Liver (tissue), 9 donors: Measurements from ENCODE around the gene ZKSCAN5. TPM values are rescaled to one million over a fixed set of nuclear protein-coding genes. Genes with fewer than 3 reads are reported as not detected.
"Not testable (repeated sequence)": the region's sequence is repeated elsewhere in the genome, so short reads cannot be mapped to it uniquely, and the experiment has no call there.

Experiments
- DNase-seq: peaks from one replicate; pipeline ENCODE4 v3.0.0-alpha.2; 2017; ENCODE audit warnings: low spot score
- H3K27ac ChIP-seq, 2 donors: one replicate each; pipeline ENCODE4 v1.7.0; 2013; ENCODE audit warnings: inconsistent platforms in 2 of 2, low read length in 2 of 2, control low read depth in 1 of 2, low read depth in 1 of 2, mild to moderate bottlenecking in 1 of 2
- H3K27me3 ChIP-seq, 4 donors: one replicate each; pipeline versions ENCODE4 v1.6.1 to v1.7.0; 2013; ENCODE audit warnings: low read length in 3 of 4, inconsistent platforms in 1 of 4, mild to moderate bottlenecking in 1 of 4, moderate library complexity in 1 of 4; ENCODE audit not compliant: control insufficient read depth in 4 of 4, insufficient read depth in 4 of 4
- H3K36me3 ChIP-seq, 4 donors: one replicate each; pipeline versions ENCODE4 v1.6.1 to v1.7.0; 2013; ENCODE audit warnings: low read length in 3 of 4, mild to moderate bottlenecking in 3 of 4, low read depth in 1 of 4, moderate library complexity in 1 of 4; ENCODE audit not compliant: control insufficient read depth in 4 of 4, insufficient read depth in 3 of 4
- H3K4me1 ChIP-seq, 4 donors: one replicate each; pipeline versions ENCODE4 v1.6.1 to v1.7.0; 2013; ENCODE audit warnings: low read length in 3 of 4, mild to moderate bottlenecking in 3 of 4, moderate library complexity in 1 of 4; ENCODE audit not compliant: control insufficient read depth in 4 of 4, insufficient read depth in 4 of 4
- H3K4me3 ChIP-seq, 3 donors: one replicate each; pipeline versions ENCODE4 v1.6.1 to v1.7.0; 2013; ENCODE audit warnings: low read length in 3 of 3, control low read depth in 1 of 3, low read depth in 1 of 3, mild to moderate bottlenecking in 1 of 3
- H3K9ac ChIP-seq, 2 donors: one replicate each; pipeline ENCODE4 v1.7.0; 2013; ENCODE audit warnings: low read length in 2 of 2, mild to moderate bottlenecking in 2 of 2, moderate library complexity in 2 of 2, control low read depth in 1 of 2, low read depth in 1 of 2
- H3K9me3 ChIP-seq, 4 donors: one replicate each; pipeline versions ENCODE4 v1.6.1 to v1.7.0; 2013; ENCODE audit warnings: low read length in 3 of 4; ENCODE audit not compliant: control insufficient read depth in 4 of 4
- FOXA2 ChIP-seq: IDR thresholded peaks from 2 replicates; pipeline ENCODE4 v1.6.1; 2016; ENCODE audit warnings: antibody characterized with exemption
- HNF4A ChIP-seq, 2 donors: conservative IDR thresholded peaks; 2 replicates each; pipeline ENCODE4 v1.6.1; 2016; ENCODE audit warnings: antibody characterized with exemption in 2 of 2, mild to moderate bottlenecking in 2 of 2
- JUND ChIP-seq, 2 donors: IDR thresholded peaks; 2 replicates each; pipeline ENCODE4 v1.6.1; 2016; ENCODE audit warnings: antibody characterized with exemption in 2 of 2
- RAD21 ChIP-seq, 2 donors: IDR thresholded peaks; 2 replicates each; pipeline ENCODE4 v1.6.1; 2016; ENCODE audit warnings: antibody characterized with exemption in 2 of 2, mild to moderate bottlenecking in 2 of 2
- ZBTB33 ChIP-seq: IDR thresholded peaks from 2 replicates; pipeline ENCODE4 v1.6.1; 2016; ENCODE audit warnings: antibody characterized with exemption
- WGBS: extraction: QIAGEN DNeasy Blood & Tissue Kit; methylation state at CpG from one replicate; pipeline ENCODE4 v1.1.7; 2013; 5-methylcytosine and 5-hydroxymethylcytosine counted together
- polyA plus RNA-seq, 2 donors: library from polyadenylated mRNA; stranded (reverse) in 1 of 2; unstranded in 1 of 2; fragments of 200-250 nt in 1 of 2; fragments of >200 nt in 1 of 2; fragmentation: Nextera tagmentation in 1 of 2; extraction: Ambion mirVana in 1 of 2; gene quantifications; one replicate each; pipeline versions ENCODE4 v1.2.1 to v1.2.3, GENCODE V29; 2013 to 2015
- total RNA-seq, 2 donors: library from RNA; depleted of rRNA; stranded (reverse); fragments of >200 nt; gene quantifications; one replicate each; pipeline ENCODE4 v1.2.3, GENCODE V29; 2014
- TF ChIP-seq, protein P1 (sequence below): IDR thresholded peaks from 2 replicates; pipeline ENCODE4 v1.6.1; 2016; ENCODE audit warnings: antibody characterized with exemption
- TF ChIP-seq, protein P2 (sequence below): IDR thresholded peaks from 2 replicates; pipeline ENCODE4 v1.6.1; 2016; ENCODE audit warnings: antibody characterized with exemption, mild to moderate bottlenecking
- donor health status: healthy.
- donor health status: healthy.
- donor health status: healthy.
- donor health status: healthy.
- donor health status: healthy.

ZKSCAN5 gene
- total and polyA plus RNA-seq, 4 donors: 1.7 to 5.4 (median 3.4) TPM

GRCh38 chr7:99543916-99544315 lies 39.5 kb downstream of the ZKSCAN5 start:
- Histone ChIP-seq H3K9me3 (peaks cover 19 to 27% (median 25%) of the 10 kb centered on the region in 4 donors), H3K4me3 (peak overlapping the region in 1 of 3 donors; percentile 16), H3K27me3 (no peaks in the 10 kb centered on the region), H3K36me3 (peaks cover 3 to 17% (median 14%) of the 10 kb centered on the region in 4 donors), H3K27ac (no peak overlapping the region), H3K4me1 (no peaks in the 10 kb centered on the region), H3K9ac (no peak overlapping the region)
- no peak for DNase-seq
- TF ChIP-seq ZBTB33 (no peak), JUND (IDR thresholded peaks at IDR 0.05) (no peak), RAD21 (IDR thresholded peaks at IDR 0.05) (no peak), HNF4A (conservative IDR thresholded peaks at IDR 0.05) (no peak), FOXA2 (no peak)
- TF ChIP-seq, protein P1, sequence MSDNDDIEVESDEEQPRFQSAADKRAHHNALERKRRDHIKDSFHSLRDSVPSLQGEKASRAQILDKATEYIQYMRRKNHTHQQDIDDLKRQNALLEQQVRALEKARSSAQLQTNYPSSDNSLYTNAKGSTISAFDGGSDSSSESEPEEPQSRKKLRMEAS: no peak
- TF ChIP-seq, protein P2, sequence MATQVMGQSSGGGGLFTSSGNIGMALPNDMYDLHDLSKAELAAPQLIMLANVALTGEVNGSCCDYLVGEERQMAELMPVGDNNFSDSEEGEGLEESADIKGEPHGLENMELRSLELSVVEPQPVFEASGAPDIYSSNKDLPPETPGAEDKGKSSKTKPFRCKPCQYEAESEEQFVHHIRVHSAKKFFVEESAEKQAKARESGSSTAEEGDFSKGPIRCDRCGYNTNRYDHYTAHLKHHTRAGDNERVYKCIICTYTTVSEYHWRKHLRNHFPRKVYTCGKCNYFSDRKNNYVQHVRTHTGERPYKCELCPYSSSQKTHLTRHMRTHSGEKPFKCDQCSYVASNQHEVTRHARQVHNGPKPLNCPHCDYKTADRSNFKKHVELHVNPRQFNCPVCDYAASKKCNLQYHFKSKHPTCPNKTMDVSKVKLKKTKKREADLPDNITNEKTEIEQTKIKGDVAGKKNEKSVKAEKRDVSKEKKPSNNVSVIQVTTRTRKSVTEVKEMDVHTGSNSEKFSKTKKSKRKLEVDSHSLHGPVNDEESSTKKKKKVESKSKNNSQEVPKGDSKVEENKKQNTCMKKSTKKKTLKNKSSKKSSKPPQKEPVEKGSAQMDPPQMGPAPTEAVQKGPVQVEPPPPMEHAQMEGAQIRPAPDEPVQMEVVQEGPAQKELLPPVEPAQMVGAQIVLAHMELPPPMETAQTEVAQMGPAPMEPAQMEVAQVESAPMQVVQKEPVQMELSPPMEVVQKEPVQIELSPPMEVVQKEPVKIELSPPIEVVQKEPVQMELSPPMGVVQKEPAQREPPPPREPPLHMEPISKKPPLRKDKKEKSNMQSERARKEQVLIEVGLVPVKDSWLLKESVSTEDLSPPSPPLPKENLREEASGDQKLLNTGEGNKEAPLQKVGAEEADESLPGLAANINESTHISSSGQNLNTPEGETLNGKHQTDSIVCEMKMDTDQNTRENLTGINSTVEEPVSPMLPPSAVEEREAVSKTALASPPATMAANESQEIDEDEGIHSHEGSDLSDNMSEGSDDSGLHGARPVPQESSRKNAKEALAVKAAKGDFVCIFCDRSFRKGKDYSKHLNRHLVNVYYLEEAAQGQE: no peak
- 97% methylated on average over 6 of the region's 6 CpGs for WGBS

- H3K27me3 ChIP-seq, H3K27ac ChIP-seq, DNase-seq, H3K9ac ChIP-seq, H3K4me3 ChIP-seq, H3K4me1 ChIP-seq: not testable (repeated sequence)
- WGBS: 95% methylated on average over 5 of the region's 5 CpGs
- peaks cover 12 to 25% (median 19%) of the 10 kb centered on the region in 4 donors for H3K9me3 ChIP-seq
- peaks cover 3 to 17% (median 14%) of the 10 kb centered on the region in 4 donors for H3K36me3 ChIP-seq
These were observed 40.8 kb downstream of the ZKSCAN5 start for GRCh38 chr7:99545308-99545707.

DNA sequence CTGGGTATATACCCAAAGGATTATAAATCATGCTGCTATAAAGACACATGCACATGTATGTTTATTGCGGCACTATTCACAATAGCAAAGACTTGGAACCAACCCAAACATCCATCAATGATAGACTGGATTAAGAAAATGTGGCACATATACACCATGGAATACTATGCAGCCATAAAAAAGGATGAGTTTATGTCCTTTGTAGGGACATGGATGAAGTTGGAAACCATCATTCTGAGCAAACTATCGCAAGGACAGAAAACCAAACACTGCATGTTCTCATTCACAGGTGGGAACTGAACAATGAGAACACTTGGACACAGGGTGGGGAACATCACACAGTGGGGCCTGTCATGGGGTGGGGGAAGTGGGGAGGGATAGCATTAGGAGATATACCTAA lies 45.1 kb downstream of the ZKSCAN5 start:
- not testable (repeated sequence) for H3K27ac ChIP-seq, H3K4me3 ChIP-seq, H3K9me3 ChIP-seq, DNase-seq, H3K9ac ChIP-seq, H3K27me3 ChIP-seq
- 100% methylated on average over 1 of the region's 2 CpGs for WGBS
- H3K4me1 ChIP-seq: peaks cover 0 to 16% (median 12%) of the 10 kb centered on the region in 4 donors
- H3K36me3 ChIP-seq: peaks cover 0 to 17% (median 14%) of the 10 kb centered on the region in 4 donors
